RWPE1 (cell line): ENCODE data around the gene MAPK11.
A peak's percentile ranks its signal among the peaks of the same experiment; 100 is the strongest.

Source experiments
- CTCF ChIA-PET: fragments of 350-600 bp; sonication (Branson Sonifier 250); formaldehyde crosslinking; extraction: SDS; loops from one replicate; lab custom pipeline; 2021; lab: Yijun Ruan, JAX
- POLR2A ChIA-PET: fragments of 400-600 bp; formaldehyde crosslinking; extraction: SDS; loops from one replicate; lab custom pipeline; 2020; ENCODE audit warnings: antibody characterized with exemption; ENCODE audit not compliant: low non-redundant PET; lab: Yijun Ruan, JAX
- DNase-seq: peaks from one replicate; pipeline ENCODE4 v3.0.0; 2012; ENCODE audit warnings: low spot score
- H3K27ac ChIP-seq: fragments of 450-650 bp; 2 replicates; pipeline ENCODE4 v1.5.1; 2017
- TF ChIP-seq, protein P1 (sequence below): fragments of 450-650 bp; conservative IDR thresholded peaks from 2 replicates; pipeline ENCODE4 v1.5.1; 2017; ENCODE audit warnings: low read depth, mild to moderate bottlenecking

MAPK11 gene

DNA sequence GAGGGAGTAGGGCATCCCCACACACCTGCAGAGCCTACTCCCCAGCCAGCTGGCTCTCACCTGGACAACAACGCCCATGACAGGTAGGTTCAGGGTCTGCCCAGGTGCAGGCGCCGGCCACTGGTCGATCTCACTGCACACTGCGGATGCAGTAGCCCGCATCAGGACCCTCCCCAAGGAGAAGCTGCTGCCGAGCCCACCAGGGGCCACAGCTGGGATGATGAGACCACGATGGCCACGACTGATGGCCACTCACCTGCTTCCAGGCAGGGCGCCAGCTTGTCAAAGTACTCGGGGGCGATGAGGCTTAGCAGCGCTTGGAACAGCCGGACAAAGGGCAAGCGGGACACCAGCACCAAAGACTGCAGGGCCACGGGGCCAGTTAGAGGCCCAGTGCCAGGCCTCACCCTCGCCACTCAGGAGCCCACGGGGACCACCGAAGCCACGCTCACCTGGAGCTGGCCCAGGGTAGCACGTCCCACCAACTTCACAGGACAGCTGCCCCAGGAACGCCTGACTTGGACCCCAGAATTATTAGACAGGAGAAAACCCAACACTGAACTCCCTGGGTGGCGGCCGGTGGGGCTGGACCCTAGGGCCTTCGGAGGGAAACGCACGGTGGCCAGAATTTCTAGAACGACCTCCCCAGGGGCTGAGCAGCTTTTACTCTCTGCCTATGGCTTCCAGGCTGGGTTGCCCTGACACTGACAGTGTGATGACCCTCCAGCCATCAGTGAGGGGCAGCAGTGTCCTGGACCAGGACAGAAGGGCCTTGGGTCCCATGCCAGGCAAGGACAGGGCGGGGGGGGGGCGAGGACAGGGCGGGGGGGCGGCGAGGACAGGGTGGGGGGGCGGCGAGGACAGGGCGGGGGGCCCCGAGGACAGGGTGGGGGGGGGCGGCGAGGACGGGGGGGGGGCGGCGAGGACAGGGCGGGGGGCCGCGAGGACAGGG is 46.2 kb upstream of the MAPK11 start:
- no peak for DNase-seq
- no peak overlapping the region for H3K27ac ChIP-seq
- POLR2A ChIA-PET: no interaction called here

DNA sequence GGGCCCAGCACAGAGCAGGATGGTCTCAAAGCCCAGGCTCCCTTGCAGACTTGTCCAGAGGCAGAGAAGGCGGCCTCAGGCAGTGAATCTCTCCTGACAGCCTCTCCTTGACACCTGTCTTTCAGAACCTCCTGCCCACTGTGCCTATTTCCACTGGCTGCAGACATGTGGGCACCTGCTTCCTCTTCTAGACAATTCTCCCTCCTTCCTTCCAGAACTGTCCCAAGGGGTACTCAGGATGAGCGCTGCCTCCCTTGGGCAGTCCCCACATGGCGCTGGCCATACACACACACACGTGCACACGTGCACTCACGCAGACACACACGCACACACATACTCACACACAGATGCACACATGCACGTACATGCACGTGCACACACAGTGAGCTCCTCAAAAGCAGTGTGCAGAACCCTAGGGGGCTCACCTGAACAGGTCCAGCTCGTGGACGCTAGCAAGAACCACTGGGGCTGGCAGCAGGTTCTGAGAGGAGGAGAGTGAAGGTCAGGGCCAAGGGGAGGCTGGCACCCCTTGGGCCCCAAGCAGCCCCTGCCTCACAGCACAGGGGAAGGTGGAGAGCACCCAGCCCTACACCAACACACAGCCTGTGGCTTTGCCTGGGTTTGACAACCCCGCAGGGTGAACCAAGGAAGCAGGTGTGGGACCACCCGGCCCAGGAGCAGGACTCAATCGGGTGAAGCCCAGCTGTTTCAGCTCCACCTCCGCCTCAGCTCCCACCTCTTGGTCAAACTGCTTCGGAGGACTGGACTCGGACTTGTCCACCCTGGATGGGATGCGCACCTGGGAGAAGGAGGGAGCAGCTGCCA is 45.3 kb upstream of the MAPK11 start:
- ChIA-PET POLR2A (no interaction called here), CTCF (interaction anchor here (0.9 kb wide), 1 partner anchor 10 kb away, joined by 3 read pairs; no protein-coding TSS in a partner anchor)
- peak overlapping the region; percentile 69 for H3K27ac ChIP-seq
- no peak for DNase-seq
- TF ChIP-seq, protein P1, sequence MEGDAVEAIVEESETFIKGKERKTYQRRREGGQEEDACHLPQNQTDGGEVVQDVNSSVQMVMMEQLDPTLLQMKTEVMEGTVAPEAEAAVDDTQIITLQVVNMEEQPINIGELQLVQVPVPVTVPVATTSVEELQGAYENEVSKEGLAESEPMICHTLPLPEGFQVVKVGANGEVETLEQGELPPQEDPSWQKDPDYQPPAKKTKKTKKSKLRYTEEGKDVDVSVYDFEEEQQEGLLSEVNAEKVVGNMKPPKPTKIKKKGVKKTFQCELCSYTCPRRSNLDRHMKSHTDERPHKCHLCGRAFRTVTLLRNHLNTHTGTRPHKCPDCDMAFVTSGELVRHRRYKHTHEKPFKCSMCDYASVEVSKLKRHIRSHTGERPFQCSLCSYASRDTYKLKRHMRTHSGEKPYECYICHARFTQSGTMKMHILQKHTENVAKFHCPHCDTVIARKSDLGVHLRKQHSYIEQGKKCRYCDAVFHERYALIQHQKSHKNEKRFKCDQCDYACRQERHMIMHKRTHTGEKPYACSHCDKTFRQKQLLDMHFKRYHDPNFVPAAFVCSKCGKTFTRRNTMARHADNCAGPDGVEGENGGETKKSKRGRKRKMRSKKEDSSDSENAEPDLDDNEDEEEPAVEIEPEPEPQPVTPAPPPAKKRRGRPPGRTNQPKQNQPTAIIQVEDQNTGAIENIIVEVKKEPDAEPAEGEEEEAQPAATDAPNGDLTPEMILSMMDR: no peak

More for the DNA sequence above, 46.2 kb upstream of the MAPK11 start:
- CTCF ChIA-PET: interaction anchor here (0.9 kb wide), 1 partner anchor 9 kb away, joined by 3 read pairs; no protein-coding TSS in a partner anchor
- TF ChIP-seq, protein P1: no peak

DNA sequence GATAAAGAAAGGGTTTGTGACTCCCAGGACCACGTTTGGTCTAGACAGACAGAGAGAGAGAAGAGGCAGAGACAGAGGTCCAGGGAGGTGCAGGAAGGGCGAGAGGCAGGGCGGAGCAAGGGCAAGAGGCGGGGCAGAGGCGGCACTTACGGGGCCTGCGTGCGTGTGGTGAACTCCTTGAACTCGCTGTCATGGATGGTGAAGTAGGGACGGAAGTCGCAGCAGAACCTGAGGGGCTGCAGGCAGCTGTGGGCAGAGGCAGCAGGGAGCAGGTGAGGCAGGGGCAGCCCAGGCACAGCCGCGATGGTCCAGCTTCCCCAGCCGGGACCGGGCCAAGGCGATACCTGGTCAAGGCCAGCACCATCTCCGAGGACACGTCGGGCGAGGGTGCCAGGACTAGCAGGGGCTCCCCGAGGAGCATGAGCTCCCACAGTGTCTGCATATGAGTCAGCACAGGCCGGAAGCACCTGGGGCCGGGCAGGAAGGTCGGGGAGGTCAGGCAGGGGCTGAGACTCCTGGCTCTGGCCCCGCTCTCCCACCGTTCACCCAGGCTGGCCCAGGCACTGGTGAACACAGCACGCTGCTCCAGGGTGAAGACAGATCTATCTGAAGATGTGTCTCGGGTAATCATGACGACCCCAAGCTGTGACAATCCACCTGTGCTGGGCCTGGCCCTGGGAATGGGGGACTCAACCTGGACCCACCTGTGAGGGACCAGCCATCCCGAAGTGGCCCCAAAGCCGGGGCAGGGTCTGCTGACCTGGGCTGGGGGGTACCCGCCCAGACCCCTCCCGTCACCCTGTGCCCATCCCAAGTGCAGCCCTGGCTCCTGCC is 44.5 kb upstream of the MAPK11 start:
- TF ChIP-seq, protein P1: no peak
- ChIA-PET CTCF (interaction anchor here (0.7 to 1.6 kb wide), 2 partner anchors 10 to 28 kb away, joined by 3 to 6 read pairs; no protein-coding TSS in a partner anchor), POLR2A (no interaction called here)
- no peak for DNase-seq
- peak overlapping the region; percentile 69 for H3K27ac ChIP-seq

DNA sequence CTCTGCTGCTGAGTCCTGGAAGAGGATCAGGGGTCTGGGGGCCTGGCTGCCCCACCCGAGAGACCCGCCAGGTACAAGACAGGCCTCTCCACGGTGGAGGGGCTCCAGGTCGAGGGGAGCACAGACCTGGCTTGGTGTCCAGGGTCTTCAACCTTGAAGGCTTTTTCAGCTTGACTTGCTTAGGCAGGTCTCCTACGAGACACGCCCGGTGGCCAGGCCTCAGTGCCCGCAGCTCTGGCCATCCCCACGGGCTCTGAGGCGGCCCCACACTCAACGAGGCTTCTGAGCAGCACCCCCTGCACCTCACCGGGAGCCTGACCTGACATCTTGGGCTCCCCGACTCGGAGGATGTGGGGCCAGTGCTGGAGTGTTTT is 43.9 kb upstream of the MAPK11 start:
- TF ChIP-seq, protein P1: no peak
- CTCF ChIA-PET: interaction anchor here (0.7 to 1.6 kb wide), 2 partner anchors 10 to 28 kb away, joined by 3 to 6 read pairs; no protein-coding TSS in a partner anchor
- DNase-seq: no peak
- POLR2A ChIA-PET: no interaction called here
- H3K27ac ChIP-seq: peak overlapping the region; percentile 69

DNA sequence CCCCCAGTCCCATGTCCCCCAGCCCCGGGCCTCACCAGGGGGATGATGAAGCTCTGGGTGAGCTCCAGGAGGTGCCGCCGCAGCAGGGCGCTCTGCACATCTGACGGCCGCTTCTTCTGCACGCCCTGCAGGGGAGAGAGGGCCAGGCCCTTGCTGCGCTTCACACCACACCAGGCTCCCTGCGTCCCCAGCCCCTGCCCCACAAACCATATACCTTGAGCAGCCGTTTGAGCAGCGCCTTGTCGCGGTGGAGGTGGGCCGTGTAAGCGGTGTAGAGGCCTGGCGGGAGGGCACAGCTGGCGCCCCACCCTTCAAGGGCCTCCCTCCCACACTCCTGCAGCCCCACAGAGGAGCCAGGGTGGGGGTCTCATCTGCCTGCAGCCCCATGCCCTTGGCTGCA is 43.4 kb upstream of the MAPK11 start:
- H3K27ac ChIP-seq: peak overlapping the region; percentile 69
- TF ChIP-seq, protein P1: no peak
- ChIA-PET CTCF (interaction anchor here (1.6 kb wide), 1 partner anchor 11 kb away, joined by 6 read pairs; no protein-coding TSS in a partner anchor), POLR2A (no interaction called here)
- no peak for DNase-seq
